OCI-LY1 (cell line): ENCODE data around the gene FYN.

ENCODE experiments used
- CTCF ChIP-seq: fragments of 200-600 bp; sonication (generic), shearing (Covaris generic); IDR thresholded peaks from 2 replicates; pipeline ENCODE4 v1.5.1; 2017; ENCODE audit warnings: mild to moderate bottlenecking, antibody characterized with exemption, low read length, moderate library complexity, mixed read lengths
- EZH2 ChIP-seq: fragments of 200-600 bp; sonication (generic), shearing (Covaris generic); IDR thresholded peaks from 2 replicates; pipeline ENCODE4 v1.8.0; 2017; ENCODE audit warnings: borderline replicate concordance, mixed run types, mild to moderate bottlenecking, antibody characterized with exemption, low read length, moderate library complexity, mixed read lengths

GRCh38 chr6:111772381-111772780 is 100.9 kb downstream of the FYN start:
- TF ChIP-seq CTCF (no peak), EZH2 (no peak)
